HG03280 (cell line): ENCODE results near the gene RASIP1.
"Not testable (repeated sequence)": the region's sequence is repeated elsewhere in the genome, so short reads cannot be mapped to it uniquely, and the experiment has no call there.

Experiments
- ATAC-seq: cut with Tn5 transposase; IDR thresholded peaks from one replicate; pipeline ENCODE4 v1.9.1; 2021; ENCODE audit warnings: mild to moderate bottlenecking, moderate library complexity; ENCODE audit not compliant: unreplicated experiment

The RASIP1 gene

GRCh38 chr19:48735031-48735615 is 5.3 kb downstream of the RASIP1 start:
- ATAC-seq, result no peak

GRCh38 chr19:48734625-48735024 is 5.8 kb downstream of the RASIP1 start:
- ATAC-seq, result no peak

- no peak for ATAC-seq
Observed at GRCh38 chr19:48731452-48731851, 9.0 kb downstream of the RASIP1 start.

GRCh38 chr19:48728911-48729664 is 11.3 kb downstream of the RASIP1 start:
- no peak for ATAC-seq

GRCh38 chr19:48726556-48726955 is 13.9 kb downstream of the RASIP1 start:
- ATAC-seq, result no peak

- no peak for ATAC-seq
Observed at GRCh38 chr19:48724796-48725753, 15.3 kb downstream of the RASIP1 start.

- ATAC-seq, result no peak
Observed at GRCh38 chr19:48722196-48722708, 18.2 kb downstream of the RASIP1 start.

- ATAC-seq, result peak; percentile 86
Observed at GRCh38 chr19:48720613-48721296, 19.7 kb downstream of the RASIP1 start.

- no peak for ATAC-seq
Observed at GRCh38 chr19:48720251-48720612, 20.2 kb downstream of the RASIP1 start.

- ATAC-seq, result no peak
Observed at GRCh38 chr19:48719263-48720171, 20.9 kb downstream of the RASIP1 start, which contains the start of gene MAMSTR. Gene MAMSTR, minus strand, starts transcription at chr19:48719725. Its CDS starts 694 bp downstream, at chr19:48719031.

GRCh38 chr19:48718711-48719231 is 21.6 kb downstream of the RASIP1 start:
- ATAC-seq, result no peak

GRCh38 chr19:48718106-48718505 is 22.3 kb downstream of the RASIP1 start:
- not testable (repeated sequence) for ATAC-seq

- ATAC-seq, result no peak
Observed at GRCh38 chr19:48716562-48717291, 23.7 kb downstream of the RASIP1 start.

- ATAC-seq, result no peak
Observed at GRCh38 chr19:48715681-48716171, 24.7 kb downstream of the RASIP1 start.

- no peak for ATAC-seq
Observed at GRCh38 chr19:48714759-48715675, 25.4 kb downstream of the RASIP1 start.

GRCh38 chr19:48713864-48714755 is 26.3 kb downstream of the RASIP1 start:
- peak; percentile 86 for ATAC-seq
